ENCODE measurements around the gene FMNL3. TPM values are rescaled to one million over a fixed set of nuclear protein-coding genes. Genes with fewer than 3 reads are reported as not detected.

The FMNL3 gene
- total and polyA plus RNA-seq, 2 of the 13 experiments (the other 11 are each of a cell fraction or from before 2014, with no cell fraction given), result 0.44 to 1.1 TPM

DNA sequence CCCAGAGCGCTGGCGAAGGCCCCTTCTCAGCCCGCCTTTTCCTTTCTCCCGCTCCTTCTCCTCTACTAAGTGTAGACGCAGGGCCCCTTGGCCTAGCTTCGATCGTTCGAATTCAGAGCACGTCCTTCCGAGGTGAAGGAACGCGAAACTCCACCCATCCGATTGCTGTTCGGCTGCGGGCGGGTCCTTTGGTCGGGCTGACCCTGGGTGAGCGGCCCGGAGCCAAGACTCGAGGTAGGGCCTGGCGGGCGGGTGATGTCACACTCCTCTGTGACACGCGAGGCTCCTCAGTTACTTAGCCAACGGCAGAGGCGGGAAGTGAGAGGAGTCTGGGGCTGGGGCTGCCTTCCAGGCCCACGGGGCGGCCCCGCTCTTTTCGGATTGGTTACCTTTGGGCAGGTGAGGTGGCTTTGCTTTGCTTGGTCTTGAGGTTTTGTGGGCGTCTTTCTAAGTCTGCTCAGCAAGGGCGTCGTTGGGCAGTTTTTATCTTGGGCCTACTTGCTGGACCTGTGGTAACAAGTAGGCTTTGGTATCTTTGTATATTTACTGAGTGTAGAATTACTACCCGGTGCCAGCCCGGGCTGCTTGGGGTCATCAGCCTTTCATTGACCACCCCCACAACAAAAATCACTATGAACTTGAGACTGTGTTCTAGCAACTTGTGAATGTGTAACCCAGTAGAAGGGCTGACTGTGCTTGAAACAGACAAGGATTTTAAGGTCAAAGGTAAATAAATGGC is 34.8 kb upstream of the FMNL3 start (continued):
- TF ChIP-seq NCOA2 (CRISPR knock-in tag; IDR thresholded peaks at IDR 0.05) (peak; percentile 17; the same call in 1 of the 2 replicates), IKZF4 (CRISPR knock-in tag; IDR thresholded peaks at IDR 0.05; ENCODE audit: borderline replicate concordance, low read depth, not compliant biosample characterization) (no peak), ZNF207 (IDR thresholded peaks at IDR 0.05; ENCODE audit: borderline replicate concordance) (no peak), TMF1 (CRISPR knock-in tag; IDR thresholded peaks at IDR 0.05; ENCODE audit: low read depth) (peak; percentile 27; the same call in 1 of the 2 replicates), ZNF280D (CRISPR knock-in tag; IDR thresholded peaks at IDR 0.05) (peak; percentile 63), HES4 (CRISPR knock-in tag; IDR thresholded peaks at IDR 0.05; ENCODE audit: borderline replicate concordance) (no peak), ZNF468 (CRISPR knock-in tag; IDR thresholded peaks at IDR 0.05) (no peak), ETS1 (CRISPR knock-in tag; IDR thresholded peaks at IDR 0.05) (no peak), HOXA7 (CRISPR knock-in tag; IDR thresholded peaks at IDR 0.05) (no peak), GABPB1 (CRISPR knock-in tag; IDR thresholded peaks at IDR 0.05) (no peak)
- TF ChIP-seq, protein P1, sequence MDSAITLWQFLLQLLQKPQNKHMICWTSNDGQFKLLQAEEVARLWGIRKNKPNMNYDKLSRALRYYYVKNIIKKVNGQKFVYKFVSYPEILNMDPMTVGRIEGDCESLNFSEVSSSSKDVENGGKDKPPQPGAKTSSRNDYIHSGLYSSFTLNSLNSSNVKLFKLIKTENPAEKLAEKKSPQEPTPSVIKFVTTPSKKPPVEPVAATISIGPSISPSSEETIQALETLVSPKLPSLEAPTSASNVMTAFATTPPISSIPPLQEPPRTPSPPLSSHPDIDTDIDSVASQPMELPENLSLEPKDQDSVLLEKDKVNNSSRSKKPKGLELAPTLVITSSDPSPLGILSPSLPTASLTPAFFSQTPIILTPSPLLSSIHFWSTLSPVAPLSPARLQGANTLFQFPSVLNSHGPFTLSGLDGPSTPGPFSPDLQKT (CRISPR knock-in tag; IDR thresholded peaks at IDR 0.05; ENCODE audit: borderline replicate concordance), result no peak
- TF ChIP-seq, protein P2, sequence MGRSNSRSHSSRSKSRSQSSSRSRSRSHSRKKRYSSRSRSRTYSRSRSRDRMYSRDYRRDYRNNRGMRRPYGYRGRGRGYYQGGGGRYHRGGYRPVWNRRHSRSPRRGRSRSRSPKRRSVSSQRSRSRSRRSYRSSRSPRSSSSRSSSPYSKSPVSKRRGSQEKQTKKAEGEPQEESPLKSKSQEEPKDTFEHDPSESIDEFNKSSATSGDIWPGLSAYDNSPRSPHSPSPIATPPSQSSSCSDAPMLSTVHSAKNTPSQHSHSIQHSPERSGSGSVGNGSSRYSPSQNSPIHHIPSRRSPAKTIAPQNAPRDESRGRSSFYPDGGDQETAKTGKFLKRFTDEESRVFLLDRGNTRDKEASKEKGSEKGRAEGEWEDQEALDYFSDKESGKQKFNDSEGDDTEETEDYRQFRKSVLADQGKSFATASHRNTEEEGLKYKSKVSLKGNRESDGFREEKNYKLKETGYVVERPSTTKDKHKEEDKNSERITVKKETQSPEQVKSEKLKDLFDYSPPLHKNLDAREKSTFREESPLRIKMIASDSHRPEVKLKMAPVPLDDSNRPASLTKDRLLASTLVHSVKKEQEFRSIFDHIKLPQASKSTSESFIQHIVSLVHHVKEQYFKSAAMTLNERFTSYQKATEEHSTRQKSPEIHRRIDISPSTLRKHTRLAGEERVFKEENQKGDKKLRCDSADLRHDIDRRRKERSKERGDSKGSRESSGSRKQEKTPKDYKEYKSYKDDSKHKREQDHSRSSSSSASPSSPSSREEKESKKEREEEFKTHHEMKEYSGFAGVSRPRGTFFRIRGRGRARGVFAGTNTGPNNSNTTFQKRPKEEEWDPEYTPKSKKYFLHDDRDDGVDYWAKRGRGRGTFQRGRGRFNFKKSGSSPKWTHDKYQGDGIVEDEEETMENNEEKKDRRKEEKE (IDR thresholded peaks at IDR 0.05), result no peak
- TF ChIP-seq, protein P3, sequence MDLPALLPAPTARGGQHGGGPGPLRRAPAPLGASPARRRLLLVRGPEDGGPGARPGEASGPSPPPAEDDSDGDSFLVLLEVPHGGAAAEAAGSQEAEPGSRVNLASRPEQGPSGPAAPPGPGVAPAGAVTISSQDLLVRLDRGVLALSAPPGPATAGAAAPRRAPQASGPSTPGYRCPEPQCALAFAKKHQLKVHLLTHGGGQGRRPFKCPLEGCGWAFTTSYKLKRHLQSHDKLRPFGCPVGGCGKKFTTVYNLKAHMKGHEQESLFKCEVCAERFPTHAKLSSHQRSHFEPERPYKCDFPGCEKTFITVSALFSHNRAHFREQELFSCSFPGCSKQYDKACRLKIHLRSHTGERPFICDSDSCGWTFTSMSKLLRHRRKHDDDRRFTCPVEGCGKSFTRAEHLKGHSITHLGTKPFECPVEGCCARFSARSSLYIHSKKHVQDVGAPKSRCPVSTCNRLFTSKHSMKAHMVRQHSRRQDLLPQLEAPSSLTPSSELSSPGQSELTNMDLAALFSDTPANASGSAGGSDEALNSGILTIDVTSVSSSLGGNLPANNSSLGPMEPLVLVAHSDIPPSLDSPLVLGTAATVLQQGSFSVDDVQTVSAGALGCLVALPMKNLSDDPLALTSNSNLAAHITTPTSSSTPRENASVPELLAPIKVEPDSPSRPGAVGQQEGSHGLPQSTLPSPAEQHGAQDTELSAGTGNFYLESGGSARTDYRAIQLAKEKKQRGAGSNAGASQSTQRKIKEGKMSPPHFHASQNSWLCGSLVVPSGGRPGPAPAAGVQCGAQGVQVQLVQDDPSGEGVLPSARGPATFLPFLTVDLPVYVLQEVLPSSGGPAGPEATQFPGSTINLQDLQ (CRISPR knock-in tag; IDR thresholded peaks at IDR 0.05), result peak; percentile 9; the same call in 1 of the 2 replicates
